HG02759 (cell line): ENCODE data around the gene FRYL.
"Not testable (repeated sequence)": the region's sequence is repeated elsewhere in the genome, so short reads cannot be mapped to it uniquely, and the experiment has no call there.

Source experiments
- ATAC-seq: cut with Tn5 transposase; IDR thresholded peaks from one replicate; pipeline ENCODE4 v1.9.1; 2021; ENCODE audit warnings: mild to moderate bottlenecking, moderate library complexity; ENCODE audit not compliant: unreplicated experiment

FRYL gene

GRCh38 chr4:48462363-48462762, 317.7 kb downstream of the FRYL start:
- no peak for ATAC-seq

- no peak for ATAC-seq
These were observed 319.1 kb downstream of the FRYL start for GRCh38 chr4:48461000-48461399.

DNA sequence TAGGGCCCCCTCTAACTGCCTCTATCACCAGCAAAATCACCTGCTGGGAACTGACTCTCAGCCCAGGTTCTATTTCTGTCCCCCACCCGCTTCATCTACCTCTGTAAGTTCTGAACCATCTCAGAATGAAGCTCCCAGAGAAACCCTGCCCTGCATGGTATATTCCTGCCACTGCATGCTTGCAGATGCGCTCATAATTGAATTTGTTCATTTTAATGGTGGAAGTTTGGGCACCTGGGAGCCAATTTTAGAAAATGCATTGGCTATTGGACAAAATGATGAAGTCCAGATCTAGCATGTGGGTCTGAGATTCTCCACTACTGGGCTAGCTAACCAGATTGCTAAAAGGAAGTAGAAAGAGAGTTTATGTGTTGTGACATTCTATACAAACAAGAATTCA, 325.5 kb downstream of the FRYL start:
- ATAC-seq = no peak

DNA sequence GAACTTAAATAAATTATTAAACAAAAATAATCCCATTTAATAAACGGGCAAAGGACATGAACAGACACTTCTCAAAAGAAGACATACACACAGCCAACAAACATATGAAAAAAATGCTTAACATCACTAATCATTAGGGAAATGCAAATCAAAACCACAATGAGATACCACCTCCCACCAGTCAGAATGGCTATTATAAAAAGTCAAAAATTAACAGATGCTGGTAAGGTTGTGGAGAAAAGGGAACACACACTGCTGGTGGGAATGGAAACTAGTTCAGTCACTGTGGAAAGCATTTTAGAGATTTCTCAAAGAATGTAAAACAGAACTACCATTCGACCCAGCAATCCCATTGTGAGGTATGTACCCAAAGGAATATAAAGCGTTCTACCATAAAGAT, 328.4 kb downstream of the FRYL start:
- not testable (repeated sequence) for ATAC-seq

DNA sequence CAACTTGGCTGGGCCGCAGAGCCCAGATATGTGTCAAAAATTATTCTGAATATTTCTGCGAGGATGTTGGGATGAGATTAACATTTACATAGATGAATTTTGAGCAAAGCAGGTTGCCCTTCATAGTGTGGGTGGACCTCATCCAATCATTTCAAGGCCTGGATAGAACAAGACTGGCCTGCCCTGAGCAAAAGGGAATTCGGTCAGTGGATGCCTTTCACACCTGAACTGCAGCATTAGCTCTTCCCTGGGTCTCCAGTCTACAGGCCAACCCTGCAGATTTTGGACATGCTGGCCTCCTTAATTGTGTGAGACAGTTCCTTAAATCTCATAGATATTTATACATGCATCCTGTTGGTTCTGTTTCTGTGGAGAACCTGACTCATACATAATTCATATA, 329.3 kb downstream of the FRYL start:
- no peak for ATAC-seq

DNA sequence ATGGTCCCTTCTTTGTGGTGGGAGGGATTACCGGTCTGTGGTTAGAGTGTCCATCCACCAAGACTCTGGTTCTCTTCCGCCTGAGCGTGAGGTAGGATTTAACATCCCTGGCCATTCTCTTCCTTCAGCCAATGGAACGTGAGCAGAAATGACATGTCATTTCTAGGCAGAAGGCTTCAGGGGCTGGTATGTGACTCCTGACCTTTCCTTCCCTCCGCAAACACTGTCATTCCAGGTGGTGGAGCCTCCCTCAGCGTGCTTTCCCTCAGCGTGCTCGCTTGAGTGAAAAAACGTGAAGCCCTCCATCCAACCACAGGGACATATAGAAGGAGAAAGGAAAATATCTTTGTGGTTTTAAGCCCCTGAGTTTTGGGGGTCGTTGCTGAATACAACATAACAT, 330.9 kb downstream of the FRYL start:
- no peak for ATAC-seq
